NT2/D1 (cell line): ENCODE measurements around the gene GRAMD2B.

Experiments used
- SUZ12 ChIP-seq: IDR thresholded peaks from 2 replicates; pipeline ENCODE4 v1.6.1; 2011; ENCODE audit not compliant: insufficient read length, insufficient read depth; ENCODE audit errors: extremely low read depth
- YY1 ChIP-seq: IDR thresholded peaks from 2 replicates; pipeline ENCODE4 v1.6.1; 2011; ENCODE audit not compliant: insufficient read length, insufficient read depth

DNA sequence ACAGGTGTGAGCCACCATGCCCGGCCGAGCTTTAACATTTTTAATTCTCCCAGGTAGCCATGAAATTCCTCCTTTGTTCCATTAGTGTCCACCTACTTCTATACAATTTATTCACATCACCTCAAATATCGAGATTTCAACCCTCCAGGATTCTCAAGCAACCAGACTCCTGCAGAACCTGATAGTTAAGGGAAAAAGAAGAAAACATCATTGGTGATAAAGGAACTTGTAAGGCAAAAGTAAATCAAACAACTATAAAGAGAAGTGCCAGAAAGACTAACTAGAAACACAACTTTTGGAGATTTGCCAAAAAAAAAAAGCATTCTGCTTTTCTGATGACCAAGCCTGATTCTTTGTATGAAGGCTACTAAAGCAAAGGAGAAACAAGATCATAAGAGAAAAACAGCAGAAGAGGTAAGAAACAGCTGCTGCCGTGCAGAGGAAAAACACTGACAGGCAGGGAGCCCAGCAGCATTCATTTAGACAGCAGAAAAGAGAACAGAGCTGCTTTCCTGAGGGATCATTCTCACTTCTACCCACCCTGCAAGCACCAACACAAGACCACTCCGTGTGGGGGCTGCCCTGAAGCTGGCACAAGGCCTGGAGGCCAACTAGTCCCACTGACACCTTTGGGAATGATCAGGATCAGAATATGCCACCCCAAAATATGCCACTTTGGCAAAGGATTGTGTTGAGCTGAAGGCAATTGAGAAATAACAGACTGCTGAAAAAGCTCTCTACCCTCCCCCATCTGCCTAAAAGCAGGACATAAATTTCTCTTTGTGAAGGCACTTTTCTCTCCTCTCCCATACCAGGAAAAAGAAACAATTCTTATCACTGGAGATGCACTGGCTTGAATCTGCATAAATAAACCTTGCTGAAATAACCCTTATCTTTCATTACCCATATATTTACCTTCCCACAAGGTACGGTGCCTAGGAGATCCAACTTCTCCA is 96.7 kb downstream of the GRAMD2B start:
- no peak for TF ChIP-seq SUZ12
- TF ChIP-seq YY1, result no peak
